ENCODE data around the gene RRP9.

The RRP9 gene

DNA sequence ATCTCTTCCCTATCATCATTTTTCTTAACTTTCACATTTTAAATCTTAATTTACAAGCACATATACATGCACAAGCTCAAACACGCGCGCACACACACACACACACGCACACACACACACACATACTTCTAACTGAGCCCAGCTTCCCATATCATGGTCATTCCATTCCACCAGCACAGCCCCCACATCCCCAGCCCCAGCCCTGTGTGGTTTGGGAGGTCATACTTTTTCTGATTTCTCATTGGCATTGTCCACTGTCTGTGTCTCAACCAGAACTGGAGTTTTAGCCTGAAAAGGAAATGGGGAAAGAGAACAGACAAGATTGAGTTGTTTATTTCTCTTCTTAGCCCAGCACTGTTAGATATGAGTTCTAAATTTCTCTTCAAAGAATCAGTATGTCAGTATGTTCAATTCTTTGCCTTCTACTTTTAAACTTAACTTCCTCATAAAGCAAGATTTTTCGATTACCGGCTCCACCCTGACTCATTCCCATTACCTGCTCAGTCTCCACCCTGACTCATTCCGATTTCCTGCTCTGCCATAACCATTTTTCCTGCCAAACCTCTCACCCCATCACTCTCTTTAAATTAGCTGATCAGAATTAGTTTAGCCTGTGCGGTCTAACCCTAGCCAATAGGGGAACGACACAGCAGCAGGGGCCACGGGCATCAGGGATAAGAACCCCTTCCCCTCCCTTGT, 44.9 kb downstream of the RRP9 start:
- no peak for DNase-seq

DNA sequence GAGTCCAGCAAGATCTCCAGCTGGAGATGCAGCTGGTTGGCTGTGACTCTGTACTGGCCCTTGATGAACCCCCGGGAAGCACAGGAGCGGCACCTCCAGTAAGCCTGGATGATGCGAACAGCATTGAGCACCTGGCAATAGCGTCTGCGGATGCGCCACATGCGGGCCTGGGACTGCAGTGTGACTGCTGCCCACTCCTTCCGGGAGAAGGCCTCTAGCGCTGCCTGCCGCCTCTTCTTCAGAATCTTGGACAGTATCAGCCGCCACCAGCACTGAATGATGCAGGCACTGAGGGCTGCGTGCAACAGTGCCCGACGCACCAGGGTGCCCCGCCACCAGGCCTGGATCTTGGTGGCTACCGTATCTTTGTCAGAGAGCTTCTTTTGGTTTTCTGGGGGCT, 46.8 kb downstream of the RRP9 start:
- no peak for DNase-seq

DNA sequence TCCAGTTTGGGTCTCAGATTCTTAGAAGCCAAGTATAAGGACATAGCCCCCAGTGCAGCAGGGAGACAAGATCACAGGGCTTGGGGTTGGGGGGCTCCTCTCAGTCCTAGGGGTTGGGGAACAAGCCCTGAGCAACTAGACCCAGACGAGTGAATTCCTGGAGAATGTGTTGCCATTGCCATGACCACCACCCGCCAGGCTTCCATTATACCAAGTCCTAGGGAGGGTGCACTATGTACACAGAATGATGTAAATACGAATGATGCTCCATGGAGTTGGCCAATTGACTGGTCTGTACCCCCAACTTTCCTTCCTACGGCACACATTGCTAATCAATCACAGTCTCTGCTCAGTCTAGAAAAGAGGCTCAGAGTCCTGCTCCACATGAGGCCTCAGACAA, 47.3 kb downstream of the RRP9 start:
- no peak for DNase-seq

DNA sequence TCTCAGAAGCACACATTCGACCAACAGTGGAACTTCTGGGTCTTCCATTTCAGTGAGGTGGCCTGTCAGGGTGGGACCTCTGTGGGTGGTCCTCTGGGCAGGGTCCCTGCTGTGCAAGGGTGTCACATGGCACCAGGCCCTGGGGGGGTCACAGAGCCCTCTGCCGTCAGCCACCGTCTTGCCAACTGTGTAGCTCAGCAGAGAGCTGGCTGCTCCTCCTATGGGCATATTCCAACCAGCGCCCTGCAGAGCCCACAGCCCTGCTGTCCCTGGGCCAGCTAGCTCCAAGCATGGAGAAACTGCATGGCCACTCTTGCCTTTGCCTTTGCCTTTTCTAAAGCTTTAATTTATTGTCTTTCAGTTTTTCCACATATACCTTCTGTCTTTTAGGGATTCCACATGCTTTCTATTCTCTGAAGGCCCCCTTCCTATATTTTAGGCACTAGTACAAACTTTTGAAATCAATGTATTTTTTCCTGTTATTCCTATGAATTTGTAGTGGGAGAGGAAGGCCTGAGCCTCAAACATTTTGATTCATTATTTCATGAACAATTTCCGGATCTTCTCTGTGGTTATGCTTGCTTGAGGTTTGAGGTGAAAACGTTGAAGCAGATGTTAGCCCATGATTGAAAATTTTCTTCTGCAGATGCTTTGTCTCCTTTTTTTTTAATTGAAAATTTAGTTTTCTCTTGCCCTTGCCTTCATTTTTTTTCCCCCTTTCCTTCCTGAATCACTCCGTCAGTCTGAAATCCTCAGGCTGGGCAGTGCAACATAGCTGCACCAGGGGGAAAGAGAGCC, 50.3 kb downstream of the RRP9 start:
- DNase-seq, result no peak

DNA sequence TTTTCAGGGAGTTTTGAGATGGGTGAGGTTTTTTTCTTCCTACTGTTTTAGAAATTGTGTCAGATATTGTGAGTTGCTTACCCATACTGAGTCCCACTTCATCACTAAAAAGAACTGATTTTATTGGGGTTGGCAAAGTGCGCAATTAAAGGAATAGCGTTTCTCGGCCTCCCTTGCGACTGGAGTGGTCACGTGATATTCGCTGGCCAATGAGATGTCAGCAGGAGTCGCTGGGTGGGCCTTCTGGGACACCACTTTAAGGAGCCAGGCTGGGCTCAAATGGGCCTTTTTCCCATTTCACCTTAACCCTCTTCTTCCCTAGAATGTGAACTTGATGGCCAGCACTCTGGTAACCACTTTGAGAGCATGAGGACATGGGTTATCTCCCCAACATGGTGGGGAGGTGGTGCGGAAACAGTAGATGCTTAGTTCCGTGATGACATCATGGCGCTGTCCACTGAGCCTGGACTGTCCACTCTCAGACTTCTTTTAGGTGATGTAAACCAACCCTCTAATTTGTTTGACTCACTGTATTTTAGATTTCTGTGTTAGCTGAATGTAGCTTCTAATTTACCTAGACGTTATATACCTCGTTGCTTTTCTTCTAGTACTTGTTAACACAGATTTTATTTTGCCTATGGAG, 53.1 kb downstream of the RRP9 start:
- no peak for DNase-seq

DNA sequence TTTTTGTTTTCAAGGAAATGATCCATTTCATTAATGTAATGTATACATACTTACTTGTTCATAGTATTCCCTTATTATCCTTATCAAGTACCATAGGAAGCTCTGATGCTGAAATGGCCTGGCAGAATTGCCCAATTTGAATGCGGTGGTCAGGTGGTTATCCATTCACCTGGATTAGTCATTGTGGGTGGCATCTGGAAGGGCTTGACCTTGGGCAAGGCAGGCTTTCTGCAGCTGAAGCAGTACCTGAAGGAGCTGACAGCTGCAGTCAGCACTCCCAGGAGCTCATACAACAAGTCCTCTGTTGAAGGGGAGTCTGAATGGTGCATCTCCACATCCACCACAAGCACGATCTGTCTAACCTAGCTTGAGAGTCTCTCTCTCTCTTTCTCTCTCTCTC, 54.1 kb downstream of the RRP9 start:
- DNase-seq, result no peak

DNA sequence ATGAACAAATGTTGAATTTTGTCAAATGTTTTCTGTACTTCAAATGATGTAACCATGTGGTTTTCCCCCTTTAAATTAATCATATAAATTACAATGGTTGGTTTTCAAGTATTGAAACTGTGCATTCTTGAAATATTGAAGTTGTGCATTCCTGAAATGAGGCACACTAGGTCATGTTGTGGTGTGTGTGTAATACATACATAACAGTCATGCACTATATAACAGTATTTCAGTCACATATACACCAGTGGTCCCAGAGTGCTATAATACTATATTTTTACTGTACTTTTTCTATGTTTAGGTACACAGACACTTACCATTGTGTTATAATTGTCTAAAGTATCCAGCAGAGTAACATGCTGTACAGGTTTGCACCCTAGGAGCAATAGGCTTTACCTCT, 55.3 kb downstream of the RRP9 start:
- DNase-seq, result no peak

Data from NCI-H1048 (cell line).